Endothelial cell of umbilical vein (primary cell): ENCODE measurements around the gene QSOX2. TPM values are rescaled to one million over a fixed set of nuclear protein-coding genes. Genes with fewer than 3 reads are reported as not detected.

Experiments
- BruUV-seq: library from RNA; stranded (reverse); fragments of 400-500 nt; replicated peaks from 2 replicates; lab custom pipeline; 2021; lab: Mats Ljungman, UMichigan
- CTCF ChIA-PET: fragments of 300-600, 350-600 bp; sonication (Branson Sonifier 250); formaldehyde crosslinking; loops from one replicate; lab custom pipeline; 2021; ENCODE audit warnings: antibody characterized with exemption, inconsistent platforms; lab: Charles Lee
- POLR2A ChIA-PET: fragments of 300-600, 350-600 bp; sonication (Branson Sonifier 250); formaldehyde crosslinking; loops from one replicate; lab custom pipeline; 2021; ENCODE audit warnings: antibody characterized with exemption, inconsistent platforms; lab: Charles Lee
- DNase-seq: peaks from one replicate; pipeline ENCODE4 v3.0.0-alpha.2; 2011; ENCODE audit warnings: low read depth, low spot score
- FAIRE-seq: peaks from 2 replicates; lab custom pipeline; 2011; peaks lifted over from hg19 to GRCh38; lab: Jason Lieb, UNC
- H2AFZ ChIP-seq: 2 replicates; pipeline ENCODE4 v1.6.0; 2012; ENCODE audit warnings: low read depth, low read length, control low read depth, inconsistent platforms
- H3K27ac ChIP-seq: 2 replicates; pipeline ENCODE4 v1.5.1; 2011; ENCODE audit warnings: low read depth, mild to moderate bottlenecking, control low read depth, low read length, moderate library complexity; ENCODE audit not compliant: insufficient read depth
- H3K27me3 ChIP-seq, 2 experiments: 2 replicates each; pipeline versions ENCODE4 v1.6.0 to v1.6.1; 2011; ENCODE audit warnings: low read length in 2 of 2, mixed read lengths in 1 of 2; ENCODE audit not compliant: control insufficient read depth in 2 of 2, insufficient read depth in 2 of 2
- H3K36me3 ChIP-seq, 2 experiments: 2 replicates in 1 of 2; 3 replicates in 1 of 2; pipeline ENCODE4 v1.5.1; 2011; ENCODE audit warnings: low read length in 2 of 2, mild to moderate bottlenecking in 1 of 2, moderate library complexity in 1 of 2; ENCODE audit not compliant: control insufficient read depth in 2 of 2, insufficient read depth in 2 of 2; ENCODE audit errors: extremely low read depth in 1 of 2
- H3K4me1 ChIP-seq: 3 replicates; pipeline ENCODE4 v1.5.1; 2011; ENCODE audit warnings: mild to moderate bottlenecking, low read length; ENCODE audit not compliant: control insufficient read depth, insufficient read depth; ENCODE audit errors: extremely low read depth
- H3K4me2 ChIP-seq: 2 replicates; pipeline ENCODE4 v1.6.1; 2011; ENCODE audit warnings: low read length, control low read depth, mixed read lengths; ENCODE audit not compliant: insufficient read depth
- H3K4me3 ChIP-seq, 3 experiments: fragments of 200-600 bp in 1 of 3; sonication (generic), shearing (Covaris generic) in 1 of 3; replicated peaks in 1 of 3; 2 replicates each; pipeline ENCODE4 v1.5.1; 2011 to 2016; ENCODE audit warnings: control low read depth in 3 of 3, low read length in 3 of 3, mild to moderate bottlenecking in 2 of 3, inconsistent platforms in 1 of 3, low read depth in 1 of 3, moderate library complexity in 1 of 3; ENCODE audit not compliant: insufficient read depth in 1 of 3
- H3K79me2 ChIP-seq: 2 replicates; pipeline ENCODE4 v1.6.0; 2012; ENCODE audit warnings: low read length, inconsistent platforms; ENCODE audit not compliant: control insufficient read depth, insufficient read depth
- H3K9ac ChIP-seq: replicated peaks from 2 replicates; pipeline ENCODE3; 2011; ENCODE audit warnings: low read length, control low read depth; ENCODE audit not compliant: insufficient read depth; ENCODE audit errors: extremely low read depth
- H3K9me1 ChIP-seq: replicated peaks from 3 replicates; pipeline ENCODE4 v1.6.0; 2011; ENCODE audit warnings: mild to moderate bottlenecking, low read length; ENCODE audit not compliant: control insufficient read depth, insufficient read depth; ENCODE audit errors: extremely low read depth
- H3K9me3 ChIP-seq: replicated peaks from 2 replicates; pipeline ENCODE4 v1.5.1; 2012; ENCODE audit warnings: low read length, inconsistent platforms; ENCODE audit not compliant: control insufficient read depth, insufficient read depth
- H4K20me1 ChIP-seq: replicated peaks from 2 replicates; pipeline ENCODE3; 2011; ENCODE audit warnings: mild to moderate bottlenecking, low read length; ENCODE audit not compliant: control insufficient read depth, insufficient read depth; ENCODE audit errors: extremely low read depth
- CTCF ChIP-seq, 2 donors: IDR thresholded peaks; 1 replicate in 1 of 2; 2 replicates in 1 of 2; pipeline ENCODE4 v1.5.1; 2011; ENCODE audit warnings: low read length in 2 of 2, mild to moderate bottlenecking in 2 of 2, moderate library complexity in 2 of 2, control low read depth in 1 of 2, inconsistent platforms in 1 of 2, low read depth in 1 of 2; ENCODE audit not compliant: insufficient read depth in 1 of 2; ENCODE audit errors: extremely low read depth in 1 of 2
- EZH2 ChIP-seq: IDR thresholded peaks from 2 replicates; pipeline ENCODE4 v1.6.1; 2012; ENCODE audit warnings: borderline replicate concordance, low read depth, mild to moderate bottlenecking, moderate library complexity, low read length, inconsistent platforms; ENCODE audit not compliant: severe bottlenecking
- FOS ChIP-seq: IDR thresholded peaks from 2 replicates; pipeline ENCODE4 v1.6.1; 2011; ENCODE audit warnings: mild to moderate bottlenecking, low read length, moderate library complexity, borderline replicate concordance; ENCODE audit not compliant: insufficient read depth
- GATA2 ChIP-seq: IDR thresholded peaks from 2 replicates; pipeline ENCODE4 v1.7.0; 2011; ENCODE audit warnings: low read depth, mild to moderate bottlenecking, moderate library complexity, mixed read lengths, low read length; ENCODE audit not compliant: insufficient read length, insufficient read depth
- JUN ChIP-seq: IDR thresholded peaks from 2 replicates; pipeline ENCODE4 v1.6.1; 2011; ENCODE audit warnings: borderline replicate concordance, low read depth; ENCODE audit not compliant: insufficient read length, insufficient read depth
- MAX ChIP-seq: IDR thresholded peaks from 2 replicates; pipeline ENCODE4 v1.6.1; 2011; ENCODE audit not compliant: insufficient read depth, insufficient read length
- MYC ChIP-seq: IDR thresholded peaks from one replicate; pipeline ENCODE4 v1.6.1; 2011; ENCODE audit warnings: mild to moderate bottlenecking, low read depth, low read length
- POLR2A ChIP-seq: IDR thresholded peaks from 2 replicates; pipeline ENCODE4 v1.6.1; 2012; ENCODE audit warnings: low read depth, mild to moderate bottlenecking, control low read depth, low read length
- POLR2AphosphoS5 ChIP-seq: IDR thresholded peaks from 2 replicates; pipeline ENCODE4 v1.6.1; 2012; ENCODE audit warnings: low read depth, mild to moderate bottlenecking, control low read depth, low read length, moderate library complexity; ENCODE audit not compliant: insufficient read depth
- dilution Hi-C: fragments of 300-500 bp; cut with MboI; formaldehyde crosslinking; loops from one replicate; pipeline ENCODE4 v1.15.0; 2019; ENCODE audit warnings: low sequenced_read_pairs; ENCODE audit not compliant: extremely low pct_ligation_motif_present
- intact Hi-C: fragments of 100-400 bp; cut with micrococcal nuclease; formaldehyde crosslinking; loops from one replicate; pipeline ENCODE4 v1.10.0; 2022
- polyA plus RNA-seq, 4 experiments: library from polyadenylated mRNA; depleted of rRNA in 3 of 4; stranded (reverse) in 3 of 4; unstranded in 1 of 4; fragments of >200 nt; gene quantifications; 2 replicates each; pipeline versions ENCODE4 v1.2.1 to v1.2.3, GENCODE V29; 2011 to 2012; ENCODE audit warnings: missing spikeins in 1 of 4
- total RNA-seq: library from RNA; stranded (reverse); gene quantifications from 2 replicates; pipeline ENCODE4 v1.2.3, GENCODE V29; 2021

QSOX2 gene
- total and polyA plus RNA-seq, 2 donors (not counting 3 experiments of a cell fraction or from before 2014, with no cell fraction given) = 16.4 to 23.4 TPM

- H3K79me2 ChIP-seq = no peaks in the 10 kb centered on the region
- dilution Hi-C loops (no loop called here), intact Hi-C loops (no loop called here)
- H3K4me2 ChIP-seq = no peak overlapping the region
- ChIA-PET CTCF (no interaction called here), POLR2A (no interaction called here)
- no peaks in the 10 kb centered on the region for H3K36me3 ChIP-seq
- no peaks in the 10 kb centered on the region for H3K27me3 ChIP-seq
- H2AFZ ChIP-seq = no peak overlapping the region
- no peaks in the 10 kb centered on the region for H4K20me1 ChIP-seq
- no peak for DNase-seq
- no peaks in the 10 kb centered on the region for H3K4me1 ChIP-seq
- no peak overlapping the region for H3K27ac ChIP-seq
- H3K4me3 ChIP-seq = no peak overlapping the region
- no peaks in the 10 kb centered on the region for H3K9me3 ChIP-seq
- BruUV-seq = no TSS peak
- no peaks in the 10 kb centered on the region for H3K9me1 ChIP-seq
- TF ChIP-seq POLR2A = no peak
- no peak for TF ChIP-seq MYC
- no peak for TF ChIP-seq JUN
- no peak for TF ChIP-seq FOS
- TF ChIP-seq GATA2 = no peak
- TF ChIP-seq POLR2AphosphoS5 = no peak
- TF ChIP-seq EZH2 = no peak
- TF ChIP-seq CTCF (IDR thresholded peaks at IDR 0.05; ENCODE audit: extremely low read depth in 1 of 2, insufficient read depth in 1 of 2, low read depth in 1 of 2, low read length in 2 of 2) = no peak
- TF ChIP-seq MAX = no peak
- FAIRE-seq = no peak
- no peak overlapping the region for H3K9ac ChIP-seq
Measured at GRCh38 chr9:136211441-136212344, 33.9 kb downstream of the QSOX2 start.
